Adipose tissue (tissue), 3 donors: ENCODE data around the gene SLC12A3. TPM values are rescaled to one million over a fixed set of nuclear protein-coding genes. Genes with fewer than 3 reads are reported as not detected.

ENCODE experiments used
- H3K27ac ChIP-seq: one replicate; pipeline ENCODE4 v1.5.1; 2013; ENCODE audit warnings: low read depth, low read length
- WGBS, 3 donors: extraction: QIAGEN DNeasy Blood & Tissue Kit; methylation state at CpG; one replicate each; pipeline ENCODE4 v1.1.7; 2013; 5-methylcytosine and 5-hydroxymethylcytosine counted together
- polyA plus RNA-seq, 3 donors: library from polyadenylated mRNA; stranded (reverse); fragments of 200-250 nt; gene quantifications; one replicate each; pipeline ENCODE4 v1.2.3, GENCODE V29; 2013
- donor health status: healthy with polysubstance abuse.
- donor health status: Bipolar disorder and iron deficiency.
- donor health status: healthy.

SLC12A3 gene
- polyA plus RNA-seq, 3 donors: 0.02 to 0.06 TPM; not detected in 1

- H3K27ac ChIP-seq: no peak overlapping the region
- WGBS, 3 donors: 56 to 77% (median 59%) methylated on average over 12 of the region's 12 CpGs
Measured at GRCh38 chr16:56910654-56911539, 45.9 kb downstream of the SLC12A3 start.

GRCh38 chr16:56911771-56912571 lies 47.0 kb downstream of the SLC12A3 start:
- WGBS, 3 donors: 53 to 80% (median 61%) methylated on average over 22 of the region's 22 CpGs
- no peak overlapping the region for H3K27ac ChIP-seq

DNA sequence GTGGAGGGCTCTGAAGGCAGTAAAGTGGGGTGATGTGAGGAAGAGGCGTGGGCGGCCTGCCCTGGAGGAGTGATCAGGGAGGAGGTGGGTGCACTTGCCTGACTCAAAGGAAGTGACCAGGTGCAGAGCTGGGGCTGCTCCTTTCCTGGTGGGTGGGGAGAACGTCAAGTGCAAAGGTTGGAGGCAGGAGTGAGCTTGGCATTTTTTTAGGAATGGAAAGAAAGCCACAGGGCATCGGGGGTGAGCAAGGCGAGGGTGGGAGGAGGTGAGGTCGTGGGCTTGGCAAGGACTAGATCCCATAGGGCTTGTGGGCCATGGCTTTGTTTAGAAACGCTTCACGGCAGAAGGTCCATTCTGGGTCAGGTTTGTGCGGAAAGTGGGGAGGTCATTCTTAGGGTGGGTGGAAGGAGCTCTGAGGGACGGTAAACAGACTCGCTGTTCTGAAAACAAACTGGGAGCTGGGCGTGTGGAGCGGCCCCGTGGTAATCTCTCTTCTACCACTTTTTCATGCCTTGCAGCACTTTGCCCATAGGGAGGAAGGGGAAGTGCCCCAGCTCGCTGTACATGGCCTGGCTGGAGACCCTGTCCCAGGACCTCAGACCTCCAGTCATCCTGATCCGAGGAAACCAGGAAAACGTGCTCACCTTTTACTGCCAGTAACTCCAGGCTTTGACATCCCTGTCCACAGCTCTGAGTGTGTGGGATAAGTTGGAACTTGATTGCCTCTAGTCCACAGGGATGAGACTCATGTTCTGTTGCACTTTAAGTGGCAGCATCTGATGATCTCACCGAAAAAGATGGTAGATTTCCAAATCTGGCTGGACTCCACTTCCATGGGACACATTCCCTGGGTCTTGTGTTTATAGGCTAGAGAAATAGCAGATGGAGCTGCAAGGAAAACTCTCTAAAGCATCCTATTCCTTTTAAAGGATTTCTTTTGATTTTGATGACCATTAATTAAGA lies 48.0 kb downstream of the SLC12A3 start:
- H3K27ac ChIP-seq: no peak overlapping the region
- 70 to 85% (median 77%) methylated on average over 18 of the region's 18 CpGs for WGBS, 3 donors

DNA sequence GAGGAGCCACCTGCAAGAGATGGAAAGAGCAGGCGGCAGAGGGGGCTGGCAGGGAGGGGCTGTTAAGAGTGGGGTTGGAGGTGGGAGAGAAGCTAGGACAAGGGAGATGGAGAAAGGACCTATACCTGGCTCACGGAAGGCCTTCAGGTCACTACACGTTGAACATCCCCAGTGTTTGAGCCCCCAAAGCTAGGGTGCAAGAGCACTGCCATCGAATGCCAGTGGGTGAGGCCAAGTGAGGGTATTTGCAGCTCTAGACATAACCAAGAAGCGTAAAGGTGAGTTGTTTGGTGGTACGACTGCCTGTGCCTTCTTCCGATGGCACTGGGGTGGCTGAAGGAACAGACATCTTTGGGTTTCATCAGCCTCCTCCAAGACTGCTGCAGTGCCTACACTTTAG lies 49.9 kb downstream of the SLC12A3 start:
- no peak overlapping the region for H3K27ac ChIP-seq
- WGBS, 3 donors: 81 to 94% (median 84%) methylated on average over 7 of the region's 7 CpGs

- 53 to 67% (median 58%) methylated on average over 13 of the region's 13 CpGs for WGBS, 3 donors
- H3K27ac ChIP-seq: no peak overlapping the region
Measured at GRCh38 chr16:56915336-56916119, 50.5 kb downstream of the SLC12A3 start.

- 36 to 52% (median 50%) methylated on average over 5 of the region's 5 CpGs for WGBS, 3 donors
- no peak overlapping the region for H3K27ac ChIP-seq
Measured at GRCh38 chr16:56916571-56917403, 51.8 kb downstream of the SLC12A3 start.

DNA sequence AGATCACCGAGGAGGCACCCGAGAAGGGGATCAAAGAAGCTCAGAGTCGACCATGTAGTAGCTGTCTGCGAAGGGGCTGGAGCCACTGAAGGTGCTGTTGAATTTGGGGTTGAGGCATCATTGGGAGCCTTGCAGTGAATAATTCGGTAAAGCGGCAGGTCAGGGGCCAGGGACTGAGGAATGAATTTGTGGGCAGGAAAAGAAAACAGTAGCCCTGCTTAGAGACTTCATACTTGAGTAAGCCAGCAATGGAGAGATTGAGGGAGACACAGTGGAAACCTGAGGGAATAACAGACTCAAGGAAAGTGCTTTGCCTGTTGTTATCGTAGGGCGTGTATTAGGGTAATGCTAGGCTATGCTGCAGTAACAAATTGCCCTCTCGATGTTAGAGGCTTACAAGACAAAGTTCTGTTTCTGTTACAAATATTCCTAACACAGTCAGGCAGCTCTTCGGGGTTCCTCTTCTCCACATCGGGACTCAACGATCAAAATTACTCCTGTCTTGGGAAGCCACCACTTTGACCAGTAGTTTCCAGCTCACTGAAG lies 53.5 kb downstream of the SLC12A3 start:
- 64 to 93% (median 91%) methylated on average over 12 of the region's 12 CpGs for WGBS, 3 donors
- H3K27ac ChIP-seq: no peak overlapping the region

DNA sequence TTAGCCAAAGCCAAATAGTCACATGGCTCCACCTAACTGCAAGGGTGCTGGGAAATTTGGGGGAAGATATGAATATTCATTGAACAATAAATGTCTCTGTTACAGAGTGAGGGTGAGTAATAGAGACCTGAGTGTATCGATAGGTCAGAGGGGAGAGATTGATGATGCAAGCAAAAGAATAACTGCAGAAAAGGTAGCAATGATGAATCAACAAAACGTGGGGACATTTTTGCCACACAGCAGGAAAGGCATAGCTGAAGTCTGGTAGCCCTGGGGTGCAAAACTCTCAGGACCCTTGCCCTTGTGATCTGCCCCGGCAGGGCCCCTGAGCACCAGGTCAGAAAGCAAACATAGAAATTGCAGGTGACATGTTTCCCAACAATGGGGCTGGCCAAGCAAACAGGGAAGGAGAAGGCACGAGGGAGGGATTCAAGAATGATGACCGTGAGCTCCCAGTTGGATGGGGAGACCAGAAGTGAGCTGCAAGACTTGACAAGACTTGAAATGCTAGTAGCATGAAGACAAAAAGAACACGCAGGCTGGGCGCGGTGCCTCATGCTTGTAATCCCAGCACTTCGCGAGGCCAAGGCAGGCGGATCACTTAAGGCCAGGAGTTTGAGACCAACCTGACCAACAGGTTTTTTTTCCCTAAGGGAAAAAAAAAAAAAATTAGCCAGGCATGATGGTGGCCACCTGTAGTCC lies 54.2 kb downstream of the SLC12A3 start:
- no peak overlapping the region for H3K27ac ChIP-seq
- WGBS, 3 donors: 58 to 88% (median 85%) methylated on average over 11 of the region's 11 CpGs

DNA sequence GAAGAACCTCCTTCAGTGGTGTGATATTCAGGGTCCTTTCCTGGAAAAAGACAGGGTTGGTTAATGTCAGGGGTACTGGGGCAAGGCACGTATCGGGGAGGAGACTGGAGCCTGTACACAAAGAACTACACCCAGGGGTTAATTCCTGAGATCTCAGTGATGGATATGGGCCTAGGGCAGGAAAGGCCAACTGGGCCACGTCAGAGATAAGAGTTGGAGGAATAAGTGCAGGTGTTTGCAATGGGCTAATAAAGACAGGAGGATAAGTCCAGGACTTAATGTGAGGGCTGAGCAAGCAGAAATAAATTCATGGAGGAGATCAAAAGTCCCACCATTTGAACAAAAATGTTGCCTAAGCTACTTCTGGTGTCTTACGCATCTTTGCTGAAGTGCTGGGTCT lies 56.6 kb downstream of the SLC12A3 start:
- WGBS, 3 donors: 37 to 82% (median 78%) methylated on average over 4 of the region's 4 CpGs
- H3K27ac ChIP-seq: no peak overlapping the region

GRCh38 chr16:56923481-56924091 lies 58.6 kb downstream of the SLC12A3 start:
- no peak overlapping the region for H3K27ac ChIP-seq
- WGBS, 3 donors: 75 to 88% (median 85%) methylated on average over 9 of the region's 9 CpGs

DNA sequence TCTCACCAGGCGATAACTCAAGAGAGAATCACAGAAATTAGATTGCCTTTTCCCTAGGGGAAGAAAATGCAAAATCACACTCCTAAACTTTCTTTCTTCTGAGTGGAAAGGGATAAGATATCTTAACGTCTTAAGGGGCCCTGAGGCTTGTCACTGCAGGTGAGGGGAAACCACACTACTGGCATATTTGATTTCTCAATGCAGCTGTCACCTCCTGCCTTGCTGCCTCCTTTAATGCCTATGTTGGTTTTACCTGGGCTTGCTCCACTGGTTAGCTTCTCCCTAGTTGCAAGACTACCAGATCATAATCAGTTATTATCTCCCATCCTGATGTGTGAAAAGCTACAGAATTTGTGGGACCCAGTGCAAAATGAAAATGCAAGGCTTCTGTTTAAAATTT lies 62.5 kb downstream of the SLC12A3 start:
- 52 to 63% (median 63%) methylated on average over 2 of the region's 2 CpGs for WGBS, 3 donors
- H3K27ac ChIP-seq: no peak overlapping the region

- WGBS, 3 donors: 95 to 96% (median 96%) methylated on average over 4 of the region's 4 CpGs
- no peak overlapping the region for H3K27ac ChIP-seq
Measured at GRCh38 chr16:56929639-56930038, 64.6 kb downstream of the SLC12A3 start.

- 47 to 92% (median 78%) methylated on average over 15 of the region's 15 CpGs for WGBS, 3 donors
- no peak overlapping the region for H3K27ac ChIP-seq
Measured at GRCh38 chr16:56930486-56931270, 65.7 kb downstream of the SLC12A3 start.

GRCh38 chr16:56931271-56931891 lies 66.4 kb downstream of the SLC12A3 start:
- 9 to 25% (median 20%) methylated on average over 25 of the region's 25 CpGs for WGBS, 3 donors
- H3K27ac ChIP-seq: no peak overlapping the region
